ENCODE data around the gene EP400. TPM values are rescaled to one million over a fixed set of nuclear protein-coding genes. Genes with fewer than 3 reads are reported as not detected.
A peak's percentile ranks its signal among the peaks of the same experiment; 100 is the strongest.

EP400 gene
- total RNA-seq, 1 experiment from 2014 or later = 61.7 TPM

GRCh38 chr12:132062481-132062880 lies 112.7 kb downstream of the EP400 start:
- no peak overlapping the region for H3T11ph ChIP-seq (ENCODE audit: low read length)
- H3K9me3 Mint-ChIP-seq = no peaks in the 10 kb centered on the region
- no peaks in the 10 kb centered on the region for H3K79me2 ChIP-seq (ENCODE audit: insufficient read depth, low read length)
- H2AK5ac ChIP-seq (ENCODE audit: insufficient read length, low read length) = no peak overlapping the region
- H3K4me1 ChIP-seq (ENCODE audit: insufficient read depth, low read length) = no peaks in the 10 kb centered on the region
- no peaks in the 10 kb centered on the region for H3K4me1 Mint-ChIP-seq
- H3K14ac ChIP-seq (ENCODE audit: insufficient read depth, low read length) = no peak overlapping the region
- H3K79me1 ChIP-seq (ENCODE audit: insufficient read depth, low read depth, low read length, poor library complexity, severe bottlenecking) = no peaks in the 10 kb centered on the region
- H3K23me2 ChIP-seq (ENCODE audit: insufficient read length, low read depth, low read length, poor library complexity, severe bottlenecking) = no peaks in the 10 kb centered on the region
- H3K4me3 Mint-ChIP-seq = no peak overlapping the region
- H3K9ac ChIP-seq (ENCODE audit: extremely low read depth, insufficient read length, low read length) = no peak overlapping the region
- H2BK20ac ChIP-seq (ENCODE audit: low read depth, low read length, poor library complexity, severe bottlenecking) = no peak overlapping the region
- peak overlapping the region in 1 of 3 experiments; percentile 10; a peak in 1 of 7 replicates for H3K27ac Mint-ChIP-seq
- H3K27ac ChIP-seq (ENCODE audit: insufficient read length, low read depth, low read length) = no peak overlapping the region
- no peak for TF ChIP-seq CTCF (conservative IDR thresholded peaks at IDR 0.05)
- no peak overlapping the region for H4K8ac ChIP-seq (replicated peaks; ENCODE audit: insufficient read length, low read depth, low read length)
- WGBS (ENCODE audit: extremely low coverage, insufficient read length, low lambda C conversion rate) = no CpG with 5 or more reads among the region's 14 CpGs
- peaks cover 29 to 75% (median 64%) of the 10 kb centered on the region in 3 experiments for H3K36me3 Mint-ChIP-seq (ENCODE audit: insufficient read depth in 1 of 3, low read depth in 3 of 3)
- no peak overlapping the region for H4K91ac ChIP-seq (ENCODE audit: insufficient read length, low read depth, low read length)
- H4K5ac ChIP-seq (ENCODE audit: insufficient read length, low read depth, low read length) = no peak overlapping the region
- H2AFZ ChIP-seq (ENCODE audit: low read length) = no peak overlapping the region
- H3K23ac ChIP-seq (ENCODE audit: insufficient read length, low read depth, low read length) = no peak overlapping the region
- DNase-seq = no peak
- H3K4ac ChIP-seq (ENCODE audit: low read depth, low read length) = no peak overlapping the region
- H2BK12ac ChIP-seq (ENCODE audit: insufficient read length, low read depth, low read length) = no peak overlapping the region
- no peaks in the 10 kb centered on the region for H3K27me3 ChIP-seq (ENCODE audit: insufficient read depth, low read length)
- no peak overlapping the region for H3K56ac ChIP-seq (ENCODE audit: insufficient read length, low read depth, low read length)
- H4K20me1 ChIP-seq (ENCODE audit: control insufficient read depth, insufficient read depth, insufficient read length) = no peaks in the 10 kb centered on the region
- no peaks in the 10 kb centered on the region for H3K9me3 ChIP-seq (ENCODE audit: control insufficient read depth, low read depth, low read length)
- H3K4me2 ChIP-seq (ENCODE audit: insufficient read depth, insufficient read length, low read length) = no peak overlapping the region
- H2BK120ac ChIP-seq (ENCODE audit: low read depth, low read length, poor library complexity, severe bottlenecking) = no peak overlapping the region
- no peak overlapping the region for H3K18ac ChIP-seq (ENCODE audit: insufficient read length, low read depth, low read length)
- no peak overlapping the region for H2BK5ac ChIP-seq (ENCODE audit: insufficient read length, low read length)
- H2BK15ac ChIP-seq (ENCODE audit: low read depth, low read length) = no peak overlapping the region
- H3K27me3 Mint-ChIP-seq (ENCODE audit: low read depth) = no peaks in the 10 kb centered on the region
